Activated B cell treated with CpG ODN at 0.5 μM for 24 hours (primary cell): ENCODE data around the gene ANO2. TPM values are rescaled to one million over a fixed set of nuclear protein-coding genes. Genes with fewer than 3 reads are reported as not detected.

Experiments used
- ATAC-seq: fragments of 200-7000 bp; cut with Tn5 transposase; one replicate; pipeline ENCODE4 v1.10.0; 2021; ENCODE audit warnings: low read depth, mild to moderate bottlenecking, moderate library complexity
- CTCF ChIA-PET: fragments of 350-600 bp; sonication (Branson Sonifier 250); formaldehyde crosslinking; loops from one replicate; lab custom pipeline; 2021; ENCODE audit warnings: antibody characterized with exemption; lab: Charles Lee
- POLR2A ChIA-PET: fragments of 350-600 bp; sonication (Branson Sonifier 250); formaldehyde crosslinking; loops from one replicate; lab custom pipeline; 2021; ENCODE audit warnings: antibody characterized with exemption; lab: Charles Lee
- DNase-seq: peaks from one replicate; pipeline ENCODE4 v3.0.0; 2022
- H3K27ac Mint-ChIP-seq: one replicate; pipeline ENCODE4 v1.8.0; 2020; ENCODE audit warnings: mixed read lengths
- H3K27me3 Mint-ChIP-seq: one replicate; pipeline ENCODE4 v1.8.0; 2021; ENCODE audit warnings: mixed read lengths
- H3K36me3 Mint-ChIP-seq: one replicate; pipeline ENCODE4 v1.8.0; 2021; ENCODE audit warnings: low read depth, mixed read lengths
- H3K4me1 Mint-ChIP-seq: one replicate; pipeline ENCODE4 v1.8.0; 2021; ENCODE audit warnings: mixed read lengths
- H3K4me3 Mint-ChIP-seq: one replicate; pipeline ENCODE4 v1.8.0; 2020; ENCODE audit warnings: mild to moderate bottlenecking, mixed read lengths
- H3K9me3 Mint-ChIP-seq: one replicate; pipeline ENCODE4 v1.8.0; 2020; ENCODE audit warnings: mixed read lengths
- intact Hi-C: fragments of 100-400 bp; cut with micrococcal nuclease; formaldehyde crosslinking; loops from one replicate; pipeline ENCODE4 v1.15.1; 2024
- total RNA-seq: library from RNA; stranded (reverse); gene quantifications from 2 replicates; pipeline ENCODE4 v1.2.3, GENCODE V29; 2022
- TF ChIP-seq, protein P1 (sequence below): fragments of 200-600 bp; IDR thresholded peaks from one replicate; pipeline ENCODE4 v1.8.0; 2022; ENCODE audit warnings: antibody characterized with exemption, mild to moderate bottlenecking

Gene ANO2
- total RNA-seq, 1 donor from 2014 or later, result not detected

DNA sequence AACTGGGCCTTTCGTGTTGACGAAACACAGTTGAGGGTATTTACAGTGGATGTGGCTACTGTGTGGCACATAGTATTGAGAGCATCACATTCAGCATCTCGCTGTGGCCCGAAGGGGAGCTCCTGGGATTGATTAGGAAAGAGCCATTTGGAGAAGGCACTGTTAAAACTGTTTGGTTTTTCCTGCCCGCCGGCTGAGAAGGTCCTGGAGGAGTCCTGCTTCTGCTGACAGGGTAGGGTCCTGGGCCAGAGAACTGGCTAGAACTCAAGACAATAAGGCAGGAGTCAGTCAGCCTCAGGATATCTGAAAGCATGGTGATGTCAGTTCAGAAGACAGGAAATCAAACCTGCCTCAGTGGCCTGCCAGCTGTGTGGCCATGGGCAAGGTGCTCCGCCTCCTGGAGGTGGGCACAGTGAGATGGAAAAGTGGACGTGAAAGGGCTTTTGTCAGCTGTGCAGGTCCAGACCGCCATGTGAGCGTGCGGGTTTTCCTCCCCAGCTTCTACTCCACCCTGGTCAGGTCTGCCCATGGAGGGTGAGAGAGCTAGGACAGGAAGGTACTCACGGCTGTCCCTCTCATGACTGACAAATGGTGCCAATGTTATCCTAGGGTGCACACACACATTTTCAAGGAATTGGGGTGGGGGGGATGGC lies 420.8 kb downstream of the ANO2 start:
- ATAC-seq (no peak), DNase-seq (no peak)
- no peaks in the 10 kb centered on the region for H3K4me1 Mint-ChIP-seq
- no peaks in the 10 kb centered on the region for H3K36me3 Mint-ChIP-seq
- TF ChIP-seq, protein P1, sequence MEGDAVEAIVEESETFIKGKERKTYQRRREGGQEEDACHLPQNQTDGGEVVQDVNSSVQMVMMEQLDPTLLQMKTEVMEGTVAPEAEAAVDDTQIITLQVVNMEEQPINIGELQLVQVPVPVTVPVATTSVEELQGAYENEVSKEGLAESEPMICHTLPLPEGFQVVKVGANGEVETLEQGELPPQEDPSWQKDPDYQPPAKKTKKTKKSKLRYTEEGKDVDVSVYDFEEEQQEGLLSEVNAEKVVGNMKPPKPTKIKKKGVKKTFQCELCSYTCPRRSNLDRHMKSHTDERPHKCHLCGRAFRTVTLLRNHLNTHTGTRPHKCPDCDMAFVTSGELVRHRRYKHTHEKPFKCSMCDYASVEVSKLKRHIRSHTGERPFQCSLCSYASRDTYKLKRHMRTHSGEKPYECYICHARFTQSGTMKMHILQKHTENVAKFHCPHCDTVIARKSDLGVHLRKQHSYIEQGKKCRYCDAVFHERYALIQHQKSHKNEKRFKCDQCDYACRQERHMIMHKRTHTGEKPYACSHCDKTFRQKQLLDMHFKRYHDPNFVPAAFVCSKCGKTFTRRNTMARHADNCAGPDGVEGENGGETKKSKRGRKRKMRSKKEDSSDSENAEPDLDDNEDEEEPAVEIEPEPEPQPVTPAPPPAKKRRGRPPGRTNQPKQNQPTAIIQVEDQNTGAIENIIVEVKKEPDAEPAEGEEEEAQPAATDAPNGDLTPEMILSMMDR, result no peak
- H3K27ac Mint-ChIP-seq, result no peak overlapping the region
- intact Hi-C loops, result no loop called here
- ChIA-PET CTCF (no interaction called here), POLR2A (no interaction called here)
- no peak overlapping the region for H3K4me3 Mint-ChIP-seq
- no peaks in the 10 kb centered on the region for H3K9me3 Mint-ChIP-seq
- H3K27me3 Mint-ChIP-seq, result no peaks in the 10 kb centered on the region

DNA sequence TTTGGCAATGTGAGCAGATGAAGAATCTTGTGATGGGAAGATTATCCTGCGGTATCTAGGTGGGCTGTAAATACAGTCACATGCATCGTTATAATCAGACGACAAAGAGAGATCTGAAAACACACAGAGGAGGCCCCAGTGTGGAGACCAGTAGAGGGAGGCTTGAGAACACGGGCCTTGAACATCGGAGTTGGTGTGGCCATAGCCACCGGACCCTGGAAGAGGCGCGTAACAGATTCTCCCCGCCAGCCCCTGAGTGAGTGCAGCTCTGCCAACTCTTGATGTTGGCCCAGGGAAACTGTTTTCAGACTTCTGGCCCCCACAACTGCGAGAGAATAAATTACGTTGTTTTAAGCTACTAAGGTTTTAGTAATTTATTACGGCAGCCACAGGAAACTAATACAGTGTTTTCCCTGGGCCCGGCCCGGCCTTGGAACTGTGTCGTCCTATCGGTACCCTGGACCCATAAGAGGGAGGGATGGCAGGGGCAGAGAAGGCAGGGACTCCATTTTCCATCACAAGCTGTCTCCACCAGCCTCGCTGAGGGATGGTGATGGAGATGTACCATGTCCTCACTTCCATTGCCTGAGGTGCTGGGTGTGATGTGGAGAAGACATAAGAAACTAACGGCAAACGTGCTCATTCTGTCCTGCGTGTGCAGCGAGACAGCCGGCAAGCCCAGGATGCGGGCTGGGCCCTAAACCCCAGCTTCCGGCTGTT lies 421.5 kb downstream of the ANO2 start:
- TF ChIP-seq, protein P1, result no peak
- H3K27me3 Mint-ChIP-seq, result no peaks in the 10 kb centered on the region
- intact Hi-C loops, result no loop called here
- no peak overlapping the region for H3K27ac Mint-ChIP-seq
- no peak overlapping the region for H3K4me3 Mint-ChIP-seq
- no peaks in the 10 kb centered on the region for H3K36me3 Mint-ChIP-seq
- ATAC-seq (no peak), DNase-seq (no peak)
- H3K9me3 Mint-ChIP-seq, result no peaks in the 10 kb centered on the region
- ChIA-PET POLR2A (no interaction called here), CTCF (no interaction called here)
- no peaks in the 10 kb centered on the region for H3K4me1 Mint-ChIP-seq

DNA sequence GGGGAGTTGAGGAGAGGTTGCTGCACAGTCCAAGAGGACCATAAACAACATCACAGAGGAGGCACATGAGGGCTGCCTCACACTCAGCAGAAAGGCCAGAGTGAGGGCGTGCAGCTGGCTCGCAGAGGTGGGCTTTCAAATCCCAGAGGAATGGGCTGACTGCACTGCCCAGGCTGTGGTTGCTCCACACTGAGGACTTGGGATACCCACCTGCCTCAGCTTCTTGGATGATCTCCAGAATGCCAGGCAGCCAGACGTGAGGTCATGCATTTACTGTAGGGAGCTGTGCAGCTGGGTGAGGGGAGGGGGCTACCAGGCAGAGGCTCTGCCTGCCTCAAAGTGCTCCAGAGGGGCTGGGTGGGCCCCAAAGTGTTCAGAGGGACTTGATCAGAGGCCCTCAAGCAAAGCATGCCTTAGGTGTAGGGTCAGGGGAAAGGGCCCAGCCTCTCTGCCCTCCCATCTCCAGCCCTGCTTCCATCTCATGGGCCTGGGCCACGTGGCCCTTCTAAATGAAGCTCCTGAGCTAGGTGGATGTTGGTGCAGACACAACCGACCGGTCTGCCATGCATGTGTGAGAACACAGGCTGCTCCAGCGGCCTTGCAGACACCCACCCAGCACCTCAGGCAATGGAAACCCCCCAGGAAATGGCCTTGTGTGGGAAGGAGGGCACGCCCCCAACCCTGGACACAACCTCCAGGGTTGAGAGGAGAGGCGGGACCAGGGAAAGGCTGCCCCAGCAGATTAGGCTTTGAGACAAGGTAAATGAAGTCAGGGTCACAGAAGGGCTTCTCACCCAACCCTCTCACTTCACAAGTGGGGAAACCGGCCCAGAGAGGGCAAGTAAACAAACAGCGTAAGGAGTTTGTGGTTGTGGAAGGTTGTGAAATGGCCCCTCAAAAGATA lies 422.4 kb downstream of the ANO2 start:
- H3K27me3 Mint-ChIP-seq, result no peaks in the 10 kb centered on the region
- ChIA-PET POLR2A (no interaction called here), CTCF (no interaction called here)
- TF ChIP-seq, protein P1, result no peak
- H3K4me1 Mint-ChIP-seq, result no peaks in the 10 kb centered on the region
- H3K27ac Mint-ChIP-seq, result no peak overlapping the region
- intact Hi-C loops, result no loop called here
- H3K36me3 Mint-ChIP-seq, result no peaks in the 10 kb centered on the region
- no peak for DNase-seq
- no peak for ATAC-seq
- no peaks in the 10 kb centered on the region for H3K9me3 Mint-ChIP-seq
- H3K4me3 Mint-ChIP-seq, result no peak overlapping the region

DNA sequence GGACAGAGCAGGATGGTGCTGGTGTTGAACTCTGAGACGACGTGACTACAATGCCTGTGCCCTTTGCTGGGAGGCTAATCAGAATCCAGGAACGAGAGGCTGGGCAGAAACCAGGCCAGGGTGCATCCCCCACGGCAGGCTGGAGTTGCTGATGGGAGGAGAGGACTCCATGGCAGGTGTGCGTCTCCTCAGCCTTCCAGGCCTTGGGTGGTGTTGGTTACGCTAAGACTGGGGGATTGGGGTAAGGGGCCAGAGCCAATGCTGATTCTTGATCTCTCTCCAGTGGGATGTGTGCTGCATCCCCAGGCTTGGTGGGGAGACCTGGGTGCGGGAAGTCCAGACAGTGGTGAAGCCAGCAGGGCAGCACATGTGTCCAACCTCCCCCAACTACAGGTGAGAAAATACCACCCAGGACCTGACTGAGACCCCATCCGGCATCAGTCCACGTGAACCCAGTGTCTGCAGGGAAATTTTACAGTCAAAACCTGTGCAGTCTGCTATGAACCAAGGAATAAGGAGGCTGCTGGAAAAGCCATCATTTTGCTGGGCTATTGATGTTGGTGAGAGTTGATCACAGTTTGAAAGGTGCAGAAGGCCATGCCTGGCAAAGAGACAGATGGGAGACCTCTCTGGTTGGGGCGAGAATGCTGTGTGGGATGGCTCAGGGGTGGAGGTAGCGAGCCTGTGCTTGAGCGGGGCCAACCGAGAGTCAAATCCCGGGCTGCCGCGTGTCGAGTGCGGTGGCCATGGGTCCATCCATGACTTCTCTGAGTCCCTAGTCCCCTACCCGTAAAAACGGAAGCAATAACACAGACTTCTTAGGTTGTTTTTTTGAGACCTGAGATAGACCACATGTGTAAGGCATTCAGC lies 423.4 kb downstream of the ANO2 start:
- no peaks in the 10 kb centered on the region for H3K27me3 Mint-ChIP-seq
- H3K27ac Mint-ChIP-seq, result no peak overlapping the region
- ATAC-seq, result no peak
- no peaks in the 10 kb centered on the region for H3K9me3 Mint-ChIP-seq
- no peaks in the 10 kb centered on the region for H3K4me1 Mint-ChIP-seq
- no peak for DNase-seq
- intact Hi-C loops, result no loop called here
- H3K4me3 Mint-ChIP-seq, result no peak overlapping the region
- POLR2A ChIA-PET, result no interaction called here
- no peaks in the 10 kb centered on the region for H3K36me3 Mint-ChIP-seq
- TF ChIP-seq, protein P1, result no peak
- CTCF ChIA-PET, result no interaction called here
